Body of pancreas (tissue), 4 donors: ENCODE measurements around the gene GIPC2. TPM values are rescaled to one million over a fixed set of nuclear protein-coding genes. Genes with fewer than 3 reads are reported as not detected.

ENCODE experiments used
- ATAC-seq: fragments of 150-250 bp; one replicate; pipeline ENCODE4 v1.9.1; 2016
- DNase-seq, 4 donors: peaks; one replicate each; pipeline ENCODE4 v3.0.0-alpha.2; 2019
- H3K27ac ChIP-seq, 4 donors: fragments of 200-600 bp; sonication (generic); 1 replicate in 3 of 4; 2 replicates in 1 of 4; pipeline versions ENCODE4 v1.5.1 to v1.6.1; 2016 to 2019; ENCODE audit warnings: mild to moderate bottlenecking in 1 of 4, mixed read lengths in 1 of 4, moderate library complexity in 1 of 4
- H3K27me3 ChIP-seq, 2 donors: fragments of 200-600 bp; sonication (generic); one replicate each; pipeline ENCODE4 v1.6.0; 2016; ENCODE audit warnings: mild to moderate bottlenecking in 1 of 2
- H3K36me3 ChIP-seq, 2 donors: fragments of 200-600 bp; sonication (generic); replicated peaks in 1 of 2; 2 replicates each; pipeline ENCODE4 v1.5.1; 2016; ENCODE audit warnings: low read depth in 2 of 2; ENCODE audit not compliant: insufficient read depth in 1 of 2
- H3K4me1 ChIP-seq: fragments of 200-600 bp; sonication (generic); one replicate; pipeline ENCODE4 v1.6.0; 2016
- H3K4me3 ChIP-seq, 2 donors: fragments of 200-600 bp; sonication (generic); 1 replicate in 1 of 2; 2 replicates in 1 of 2; pipeline ENCODE4 v1.5.1; 2016 to 2019
- H3K9me3 ChIP-seq, 3 donors: fragments of 200-600 bp; sonication (generic); 1 replicate in 2 of 3; 2 replicates in 1 of 3; pipeline ENCODE4 v1.5.1; 2016
- POLR2A ChIP-seq, 3 donors: fragments of 450-650 bp; IDR thresholded peaks; one replicate each; pipeline ENCODE4 v1.6.1; 2016; ENCODE audit warnings: antibody characterized with exemption in 3 of 3, mild to moderate bottlenecking in 2 of 3
- WGBS, 2 donors: methylation state at CpG; one replicate each; pipeline ENCODE4 v1.1.5; 2017; 5-methylcytosine and 5-hydroxymethylcytosine counted together
- intact Hi-C: fragments of 100-400 bp; cut with DNase I; formaldehyde crosslinking; loops from one replicate; pipeline ENCODE4 v1.15.1; 2023
- total RNA-seq, 2 donors: library from RNA; depleted of rRNA; stranded (reverse); fragments of >200 nt; gene quantifications; one replicate each; pipeline ENCODE4 v1.1.0, GENCODE V29; 2016
- TF ChIP-seq, protein P1 (sequence below), 7 experiments: fragments of 450-650 bp in 4 of 7; fragments of 200-600 bp in 3 of 7; sonication (generic) in 3 of 7; IDR thresholded peaks; one replicate each; pipeline ENCODE4 v1.5.1; 2016 to 2019; ENCODE audit warnings: antibody characterized with exemption in 7 of 7

GIPC2 gene
- total RNA-seq, 2 donors from 2014 or later, result 19.2 to 20.1 TPM

- Histone ChIP-seq H3K27me3 (no peaks in the 10 kb centered on the region), H3K4me1 (no peaks in the 10 kb centered on the region), H3K4me3 (no peak overlapping the region), H3K27ac (no peak overlapping the region), H3K9me3 (no peaks in the 10 kb centered on the region), H3K36me3 (no peaks in the 10 kb centered on the region)
- ATAC-seq, result no peak
- TF ChIP-seq POLR2A (IDR thresholded peaks at IDR 0.05), result no peak
- TF ChIP-seq, protein P1, sequence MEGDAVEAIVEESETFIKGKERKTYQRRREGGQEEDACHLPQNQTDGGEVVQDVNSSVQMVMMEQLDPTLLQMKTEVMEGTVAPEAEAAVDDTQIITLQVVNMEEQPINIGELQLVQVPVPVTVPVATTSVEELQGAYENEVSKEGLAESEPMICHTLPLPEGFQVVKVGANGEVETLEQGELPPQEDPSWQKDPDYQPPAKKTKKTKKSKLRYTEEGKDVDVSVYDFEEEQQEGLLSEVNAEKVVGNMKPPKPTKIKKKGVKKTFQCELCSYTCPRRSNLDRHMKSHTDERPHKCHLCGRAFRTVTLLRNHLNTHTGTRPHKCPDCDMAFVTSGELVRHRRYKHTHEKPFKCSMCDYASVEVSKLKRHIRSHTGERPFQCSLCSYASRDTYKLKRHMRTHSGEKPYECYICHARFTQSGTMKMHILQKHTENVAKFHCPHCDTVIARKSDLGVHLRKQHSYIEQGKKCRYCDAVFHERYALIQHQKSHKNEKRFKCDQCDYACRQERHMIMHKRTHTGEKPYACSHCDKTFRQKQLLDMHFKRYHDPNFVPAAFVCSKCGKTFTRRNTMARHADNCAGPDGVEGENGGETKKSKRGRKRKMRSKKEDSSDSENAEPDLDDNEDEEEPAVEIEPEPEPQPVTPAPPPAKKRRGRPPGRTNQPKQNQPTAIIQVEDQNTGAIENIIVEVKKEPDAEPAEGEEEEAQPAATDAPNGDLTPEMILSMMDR (IDR thresholded peaks at IDR 0.05), result no peak
- WGBS, 2 donors, result 74 to 84% methylated on average over 4 of the region's 4 CpGs
- intact Hi-C loops, result no loop called here
- no peak for DNase-seq
Measured at GRCh38 chr1:78153092-78153736, 107.4 kb downstream of the GIPC2 start.

DNA sequence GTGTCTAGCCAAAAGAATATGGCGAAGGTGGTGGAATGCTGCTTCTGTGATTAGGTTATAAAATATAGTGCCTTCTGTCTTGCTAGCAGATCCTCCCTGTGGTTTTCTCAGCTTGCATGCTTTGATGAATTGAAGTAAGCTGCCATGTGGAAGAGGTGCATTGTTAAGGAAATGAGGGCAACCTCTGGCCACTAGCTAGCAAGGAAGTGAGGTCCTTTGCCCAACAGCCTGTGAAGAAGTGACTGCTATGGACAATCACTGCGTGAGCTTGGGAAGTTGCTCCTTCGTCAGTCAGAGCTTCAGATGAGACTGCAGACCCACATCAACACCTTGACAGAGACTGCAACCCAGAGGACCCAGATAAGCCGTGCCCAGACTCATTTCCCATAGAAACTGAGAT, 109.4 kb downstream of the GIPC2 start:
- Histone ChIP-seq H3K36me3 (no peaks in the 10 kb centered on the region), H3K4me3 (no peak overlapping the region), H3K27me3 (no peaks in the 10 kb centered on the region), H3K4me1 (no peaks in the 10 kb centered on the region), H3K9me3 (no peaks in the 10 kb centered on the region), H3K27ac (no peak overlapping the region)
- ATAC-seq (no peak), DNase-seq (no peak)
- 87 to 90% methylated on average over 4 of the region's 4 CpGs for WGBS, 2 donors
- intact Hi-C loops, result no loop called here
- no peak for TF ChIP-seq POLR2A (IDR thresholded peaks at IDR 0.05)
- TF ChIP-seq, protein P1 (IDR thresholded peaks at IDR 0.05), result no peak

- Histone ChIP-seq H3K27ac (no peak overlapping the region), H3K27me3 (no peaks in the 10 kb centered on the region), H3K4me1 (no peaks in the 10 kb centered on the region), H3K36me3 (no peaks in the 10 kb centered on the region), H3K9me3 (no peaks in the 10 kb centered on the region), H3K4me3 (no peak overlapping the region)
- ATAC-seq (no peak), DNase-seq (no peak)
- TF ChIP-seq, protein P1 (IDR thresholded peaks at IDR 0.05), result no peak
- TF ChIP-seq POLR2A (IDR thresholded peaks at IDR 0.05), result no peak
- intact Hi-C loops, result no loop called here
Measured at GRCh38 chr1:78156805-78157521, 111.2 kb downstream of the GIPC2 start.

- Histone ChIP-seq H3K27ac (no peak overlapping the region), H3K4me3 (no peak overlapping the region), H3K36me3 (no peaks in the 10 kb centered on the region), H3K27me3 (no peaks in the 10 kb centered on the region), H3K4me1 (no peaks in the 10 kb centered on the region), H3K9me3 (no peaks in the 10 kb centered on the region)
- 88 to 91% methylated on average over 2 of the region's 2 CpGs for WGBS, 2 donors
- intact Hi-C loops, result no loop called here
- TF ChIP-seq POLR2A (IDR thresholded peaks at IDR 0.05), result no peak
- TF ChIP-seq, protein P1 (IDR thresholded peaks at IDR 0.05), result no peak
- ATAC-seq (no peak), DNase-seq (no peak)
Measured at GRCh38 chr1:78165816-78166215, 120.0 kb downstream of the GIPC2 start.

- no peaks in the 10 kb centered on the region for H3K27me3 ChIP-seq
- no peak for ATAC-seq
- H3K9me3 ChIP-seq, result no peaks in the 10 kb centered on the region
- TF ChIP-seq, protein P1 (IDR thresholded peaks at IDR 0.05), result no peak
- no peak for TF ChIP-seq POLR2A (IDR thresholded peaks at IDR 0.05)
- no peaks in the 10 kb centered on the region for H3K36me3 ChIP-seq
- H3K4me1 ChIP-seq, result no peaks in the 10 kb centered on the region
- intact Hi-C loops, result no loop called here
- no peak for DNase-seq
- H3K27ac ChIP-seq, result no peak overlapping the region
- H3K4me3 ChIP-seq, result no peak overlapping the region
Measured at GRCh38 chr1:78168306-78168705, 122.5 kb downstream of the GIPC2 start.
